Progenitor cell of endocrine pancreas (in vitro differentiated cells): ENCODE measurements around the gene PHF10. TPM values are rescaled to one million over a fixed set of nuclear protein-coding genes. Genes with fewer than 3 reads are reported as not detected.

Source experiments
- DNase-seq: peaks from one replicate; pipeline ENCODE4 v3.0.0; 2021; ENCODE audit warnings: low spot score; ENCODE audit not compliant: unreplicated experiment
- H3K27ac Mint-ChIP-seq: 2 replicates; pipeline ENCODE4 v1.8.0; 2021; ENCODE audit warnings: mild to moderate bottlenecking, moderate library complexity, mixed read lengths
- H3K27me3 Mint-ChIP-seq: 2 replicates; pipeline ENCODE4 v1.8.0; 2021; ENCODE audit warnings: mixed read lengths
- H3K36me3 Mint-ChIP-seq: 2 replicates; pipeline ENCODE4 v1.8.0; 2022; ENCODE audit warnings: mixed read lengths; ENCODE audit not compliant: insufficient read depth
- H3K4me1 Mint-ChIP-seq: 2 replicates; pipeline ENCODE4 v1.8.0; 2021; ENCODE audit warnings: low read depth, mixed read lengths
- H3K4me3 Mint-ChIP-seq: 2 replicates; pipeline ENCODE4 v1.8.0; 2021; ENCODE audit warnings: low read depth, mild to moderate bottlenecking, moderate library complexity, mixed read lengths
- H3K9me3 Mint-ChIP-seq: 2 replicates; pipeline ENCODE4 v1.8.0; 2021; ENCODE audit warnings: low read depth, mixed read lengths
- total RNA-seq: library from RNA; stranded (reverse); gene quantifications from 2 replicates; pipeline ENCODE4 v1.2.1, GENCODE V29; 2021
- TF ChIP-seq, protein P1 (sequence below): fragments of 200-600 bp; sonication (generic); IDR thresholded peaks from one replicate; pipeline ENCODE4 v1.5.0; 2021; ENCODE audit warnings: antibody characterized with exemption, mild to moderate bottlenecking; ENCODE audit not compliant: unreplicated experiment

PHF10 gene
- total RNA-seq, 1 donor from 2014 or later, result 105 TPM

DNA sequence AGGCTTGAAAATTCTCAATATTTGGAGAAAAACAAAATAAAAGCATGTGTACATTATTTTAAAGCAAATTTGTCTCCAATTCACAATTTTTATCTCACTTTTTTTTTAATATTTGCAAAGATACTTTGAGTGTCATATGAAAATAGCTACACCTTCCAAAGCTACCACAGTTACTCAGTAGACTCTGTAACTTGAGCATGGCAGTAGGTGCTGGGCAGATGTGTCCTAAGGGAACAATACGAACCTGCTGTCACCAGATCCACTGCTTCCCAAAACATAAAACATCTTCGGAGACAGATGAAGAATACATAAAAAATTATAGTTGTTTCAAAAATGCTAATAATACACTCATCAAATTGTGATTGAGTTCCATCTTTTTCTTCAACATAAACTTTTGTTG is 33.0 kb downstream of the PHF10 start:
- Mint-ChIP-seq H3K4me1 (no peaks in the 10 kb centered on the region), H3K9me3 (peaks cover 29% of the 10 kb centered on the region), H3K27me3 (no peaks in the 10 kb centered on the region), H3K36me3 (peaks cover 58% of the 10 kb centered on the region), H3K27ac (no peak overlapping the region), H3K4me3 (no peak overlapping the region)
- TF ChIP-seq, protein P1, sequence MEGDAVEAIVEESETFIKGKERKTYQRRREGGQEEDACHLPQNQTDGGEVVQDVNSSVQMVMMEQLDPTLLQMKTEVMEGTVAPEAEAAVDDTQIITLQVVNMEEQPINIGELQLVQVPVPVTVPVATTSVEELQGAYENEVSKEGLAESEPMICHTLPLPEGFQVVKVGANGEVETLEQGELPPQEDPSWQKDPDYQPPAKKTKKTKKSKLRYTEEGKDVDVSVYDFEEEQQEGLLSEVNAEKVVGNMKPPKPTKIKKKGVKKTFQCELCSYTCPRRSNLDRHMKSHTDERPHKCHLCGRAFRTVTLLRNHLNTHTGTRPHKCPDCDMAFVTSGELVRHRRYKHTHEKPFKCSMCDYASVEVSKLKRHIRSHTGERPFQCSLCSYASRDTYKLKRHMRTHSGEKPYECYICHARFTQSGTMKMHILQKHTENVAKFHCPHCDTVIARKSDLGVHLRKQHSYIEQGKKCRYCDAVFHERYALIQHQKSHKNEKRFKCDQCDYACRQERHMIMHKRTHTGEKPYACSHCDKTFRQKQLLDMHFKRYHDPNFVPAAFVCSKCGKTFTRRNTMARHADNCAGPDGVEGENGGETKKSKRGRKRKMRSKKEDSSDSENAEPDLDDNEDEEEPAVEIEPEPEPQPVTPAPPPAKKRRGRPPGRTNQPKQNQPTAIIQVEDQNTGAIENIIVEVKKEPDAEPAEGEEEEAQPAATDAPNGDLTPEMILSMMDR, result no peak
- no peak for DNase-seq

DNA sequence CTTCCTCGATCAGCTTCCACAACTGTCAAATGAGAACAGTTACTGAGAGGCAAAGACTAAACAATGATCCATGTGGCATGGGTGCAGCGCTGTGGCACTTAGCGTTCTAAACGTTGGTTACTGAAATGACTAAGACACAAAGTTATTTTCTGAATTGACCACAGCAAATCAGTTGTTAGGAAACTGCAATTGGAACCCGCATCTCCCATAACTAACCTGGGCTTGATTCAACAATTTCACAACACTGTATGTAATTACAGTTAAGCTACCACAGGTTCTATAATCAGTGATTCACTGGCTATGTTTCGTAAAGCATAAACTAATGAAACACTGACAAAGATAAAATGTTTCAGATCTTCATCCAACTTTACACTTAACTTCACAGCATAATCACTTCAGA is 35.0 kb downstream of the PHF10 start:
- Mint-ChIP-seq H3K4me3 (no peak overlapping the region), H3K4me1 (no peaks in the 10 kb centered on the region), H3K9me3 (peaks cover 36% of the 10 kb centered on the region), H3K36me3 (peaks cover 64% of the 10 kb centered on the region), H3K27ac (no peak overlapping the region), H3K27me3 (no peaks in the 10 kb centered on the region)
- no peak for DNase-seq
- TF ChIP-seq, protein P1, result no peak

DNA sequence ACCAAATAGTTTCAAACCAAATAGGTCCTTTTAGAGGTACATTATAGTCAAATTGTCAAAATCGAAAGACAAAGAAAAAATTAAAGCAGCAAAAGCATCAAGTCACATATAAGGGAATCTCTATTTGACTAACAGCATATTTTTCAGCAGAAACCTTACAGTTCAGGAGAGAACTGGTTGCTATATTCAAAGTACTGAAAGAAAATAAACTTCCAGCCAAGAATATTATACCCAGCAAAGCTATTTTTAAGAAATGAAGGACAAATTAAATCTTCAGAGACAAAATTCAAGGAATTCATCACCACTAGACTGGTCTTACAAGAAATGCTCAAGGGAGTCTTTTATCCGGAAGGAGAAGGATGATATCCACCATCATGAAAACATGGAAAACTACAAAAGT is 38.4 kb downstream of the PHF10 start:
- Mint-ChIP-seq H3K27me3 (no peaks in the 10 kb centered on the region), H3K27ac (no peak overlapping the region), H3K9me3 (peaks cover 34% of the 10 kb centered on the region), H3K4me3 (no peak overlapping the region), H3K4me1 (no peaks in the 10 kb centered on the region), H3K36me3 (peaks cover 69% of the 10 kb centered on the region)
- TF ChIP-seq, protein P1, result no peak
- no peak for DNase-seq

DNA sequence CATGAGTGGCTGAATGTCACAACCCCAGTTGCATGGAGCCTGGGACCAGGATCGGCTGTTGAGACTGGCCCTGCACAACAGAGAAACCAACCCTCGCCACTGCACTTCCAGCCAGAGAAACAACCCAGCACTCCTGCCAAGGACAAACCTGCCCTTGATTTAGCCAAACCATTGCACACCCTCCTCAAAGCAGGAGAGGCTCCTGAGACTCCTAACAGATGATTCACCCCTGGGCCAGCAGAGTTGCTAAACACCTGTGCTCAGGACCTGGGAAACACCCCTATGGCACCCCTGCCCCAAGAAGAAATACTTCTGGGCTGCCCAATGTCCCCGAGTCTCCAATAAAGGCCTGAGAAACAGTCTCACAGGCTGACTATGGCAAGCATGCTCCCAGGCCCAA is 40.2 kb downstream of the PHF10 start:
- peaks cover 69% of the 10 kb centered on the region for H3K36me3 Mint-ChIP-seq
- no peak for DNase-seq
- H3K4me3 Mint-ChIP-seq, result no peak overlapping the region
- H3K4me1 Mint-ChIP-seq, result peaks cover 1% of the 10 kb centered on the region
- H3K9me3 Mint-ChIP-seq, result peaks cover 32% of the 10 kb centered on the region
- TF ChIP-seq, protein P1, result no peak
- H3K27ac Mint-ChIP-seq, result no peak overlapping the region
- no peaks in the 10 kb centered on the region for H3K27me3 Mint-ChIP-seq

DNA sequence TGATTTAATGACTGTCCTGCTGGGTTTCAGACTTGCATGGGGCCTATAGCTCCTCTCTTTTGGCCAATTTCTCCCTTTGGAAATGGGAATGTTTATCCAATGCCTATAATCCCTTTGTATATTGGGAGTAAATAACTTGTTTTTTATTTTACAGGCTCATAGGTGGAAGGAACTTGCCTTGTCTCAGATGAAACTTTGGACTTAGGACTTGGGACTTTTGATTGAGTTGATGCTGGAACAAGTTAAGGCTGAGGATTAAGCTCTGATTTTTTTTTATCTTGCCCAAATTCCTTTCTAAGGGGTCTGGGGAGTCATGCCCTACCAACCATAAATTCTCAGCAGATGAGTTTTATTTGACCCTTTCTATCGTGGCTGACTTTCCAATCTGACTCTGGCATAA is 46.0 kb downstream of the PHF10 start:
- Mint-ChIP-seq H3K36me3 (peaks cover 55% of the 10 kb centered on the region), H3K27me3 (no peaks in the 10 kb centered on the region), H3K27ac (no peak overlapping the region), H3K4me3 (no peak overlapping the region), H3K9me3 (peaks cover 9% of the 10 kb centered on the region), H3K4me1 (peaks cover 9% of the 10 kb centered on the region)
- DNase-seq, result no peak
- TF ChIP-seq, protein P1, result no peak

DNA sequence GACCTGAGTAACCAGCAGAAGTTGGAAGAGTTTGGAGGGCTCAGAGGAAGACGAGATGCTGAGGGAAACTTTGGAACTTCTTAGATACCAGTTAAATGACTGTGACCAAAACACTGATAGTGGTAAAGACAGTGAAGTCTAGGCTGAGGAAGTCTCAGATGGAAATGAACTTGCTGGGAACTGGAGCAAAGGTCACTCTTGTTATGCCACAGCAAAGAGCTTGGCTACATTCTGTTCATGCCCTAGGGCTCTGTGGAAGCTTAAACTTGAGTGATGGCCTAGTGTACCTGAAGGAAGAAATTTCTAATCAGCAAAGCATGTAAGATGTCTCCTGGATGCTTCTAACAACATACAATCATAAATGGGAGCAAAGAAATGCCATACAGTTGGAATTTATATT is 47.2 kb downstream of the PHF10 start:
- TF ChIP-seq, protein P1, result no peak
- no peaks in the 10 kb centered on the region for H3K27me3 Mint-ChIP-seq
- H3K4me3 Mint-ChIP-seq, result no peak overlapping the region
- no peak overlapping the region for H3K27ac Mint-ChIP-seq
- peaks cover 50% of the 10 kb centered on the region for H3K36me3 Mint-ChIP-seq
- peaks cover 9% of the 10 kb centered on the region for H3K4me1 Mint-ChIP-seq
- DNase-seq, result no peak
- H3K9me3 Mint-ChIP-seq, result peaks cover 9% of the 10 kb centered on the region
